A549 (cell line): ENCODE measurements around the gene SERTAD1.

Experiments
- CEBPB ChIP-seq, 2 experiments: fragments of >200 bp in 1 of 2; sonication (Bioruptor Twin) in 1 of 2; formaldehyde crosslinking in 1 of 2; IDR thresholded peaks; 2 replicates each; pipeline ENCODE4 v1.6.1; 2012 to 2016
- EP300 ChIP-seq, 2 experiments: fragments of >200 bp; sonication (Bioruptor Twin); formaldehyde crosslinking; IDR thresholded peaks; 2 replicates in 1 of 2; 3 replicates in 1 of 2; pipeline ENCODE4 v1.6.1; 2016 to 2017
- POLR2A ChIP-seq: IDR thresholded peaks from 2 replicates; pipeline ENCODE4 v1.6.1; 2012; ENCODE audit warnings: mild to moderate bottlenecking, low read length

DNA sequence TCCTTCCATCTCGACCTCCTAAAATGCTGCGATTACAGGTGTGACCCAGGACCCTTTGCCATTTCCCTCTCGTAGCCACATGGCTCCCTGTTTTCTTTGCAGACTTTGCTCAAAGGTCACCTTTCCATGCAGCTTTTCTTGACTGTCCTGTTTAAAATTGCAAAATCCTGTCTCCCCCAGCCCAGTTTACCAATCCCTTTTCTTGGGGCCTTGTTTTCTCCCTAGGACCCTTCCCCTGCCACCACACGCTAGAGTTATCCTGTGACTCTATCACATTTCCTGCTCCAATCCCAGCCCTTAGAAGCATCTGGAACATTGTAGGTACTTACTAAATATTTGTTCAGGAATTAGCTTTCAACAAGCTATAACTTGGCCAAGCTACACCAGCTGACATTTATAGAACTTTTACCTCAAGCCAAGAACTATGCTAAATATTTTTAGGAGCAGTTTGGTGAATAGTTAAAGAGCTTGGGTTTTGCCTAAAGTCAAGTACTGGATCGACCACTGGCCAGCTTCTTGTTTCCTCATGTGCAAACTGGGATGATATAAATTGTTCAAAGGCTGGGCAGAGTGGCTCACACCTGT is 27.5 kb upstream of the SERTAD1 start:
- TF ChIP-seq POLR2A (no peak), CEBPB (IDR thresholded peaks at IDR 0.05) (no peak), EP300 (IDR thresholded peaks at IDR 0.05) (no peak)
